Activated CD4-positive, alpha-beta memory T cell treated with anti-CD3 and anti-CD28 coated beads for 36 hours (primary cell): Measurements from ENCODE around the gene PSENEN. TPM values are rescaled to one million over a fixed set of nuclear protein-coding genes. Genes with fewer than 3 reads are reported as not detected.
"Not testable (repeated sequence)": the region's sequence is repeated elsewhere in the genome, so short reads cannot be mapped to it uniquely, and the experiment has no call there.

Experiments used
- CTCF ChIA-PET: fragments of 350-600 bp; sonication (Branson Sonifier 250); formaldehyde crosslinking; loops from one replicate; lab custom pipeline; 2021; ENCODE audit warnings: antibody characterized with exemption, inconsistent platforms; lab: Charles Lee
- POLR2A ChIA-PET: fragments of 350-600 bp; sonication (Branson Sonifier 250); formaldehyde crosslinking; loops from one replicate; lab custom pipeline; 2021; ENCODE audit warnings: antibody characterized with exemption; lab: Charles Lee
- DNase-seq: peaks from one replicate; pipeline ENCODE4 v3.0.0-alpha.2; 2020
- H3K27ac Mint-ChIP-seq: one replicate; pipeline ENCODE4 v1.8.0; 2021; ENCODE audit warnings: mixed read lengths
- H3K27me3 Mint-ChIP-seq: one replicate; pipeline ENCODE4 v1.8.0; 2021; ENCODE audit warnings: mixed read lengths
- H3K36me3 Mint-ChIP-seq: one replicate; pipeline ENCODE4 v1.8.0; 2021; ENCODE audit warnings: mixed read lengths
- H3K4me1 Mint-ChIP-seq: one replicate; pipeline ENCODE4 v1.8.0; 2021; ENCODE audit warnings: low read depth, mixed read lengths
- H3K4me3 Mint-ChIP-seq: one replicate; pipeline ENCODE4 v1.8.0; 2021; ENCODE audit warnings: mild to moderate bottlenecking, mixed read lengths
- H3K9me3 Mint-ChIP-seq: one replicate; pipeline ENCODE4 v1.8.0; 2021; ENCODE audit warnings: mixed read lengths
- intact Hi-C: fragments of 100-400 bp; cut with micrococcal nuclease; formaldehyde crosslinking; loops from one replicate; pipeline ENCODE4 v1.15.1; 2023
- total RNA-seq, 2 experiments: library from RNA; stranded (reverse); gene quantifications; one replicate each; pipeline ENCODE4 v1.2.3, GENCODE V29; 2021

PSENEN gene
- total RNA-seq, 2 experiments from 2014 or later = 46.7 to 47.9 TPM

GRCh38 chr19:35788205-35788960 lies 42.9 kb downstream of the PSENEN start:
- Mint-ChIP-seq H3K4me3 (no peak overlapping the region), H3K36me3 (no peaks in the 10 kb centered on the region)
- CTCF ChIA-PET = no interaction called here

GRCh38 chr19:35789195-35789977 lies 43.9 kb downstream of the PSENEN start:
- Mint-ChIP-seq H3K9me3 (no peaks in the 10 kb centered on the region), H3K4me1 (no peaks in the 10 kb centered on the region), H3K36me3 (no peaks in the 10 kb centered on the region), H3K27ac (no peak overlapping the region), H3K4me3 (no peak overlapping the region), H3K27me3 (no peaks in the 10 kb centered on the region)
- ChIA-PET CTCF (interaction anchor here (0.6 kb wide), 1 partner anchor 23 kb away, joined by 3 read pairs; the partner anchor contains the start of gene PRODH2), POLR2A (no interaction called here)
- intact Hi-C loops = no loop called here
- DNase-seq = no peak

More at GRCh38 chr19:35788205-35788960, 42.9 kb downstream of the PSENEN start:
- H3K27me3 Mint-ChIP-seq = no peaks in the 10 kb centered on the region
- no peaks in the 10 kb centered on the region for H3K9me3 Mint-ChIP-seq
- POLR2A ChIA-PET = no interaction called here
- H3K4me1 Mint-ChIP-seq = no peaks in the 10 kb centered on the region
- no peak overlapping the region for H3K27ac Mint-ChIP-seq
- intact Hi-C loops = no loop called here
- DNase-seq = no peak

GRCh38 chr19:35789978-35790944 lies 44.8 kb downstream of the PSENEN start:
- no peaks in the 10 kb centered on the region for H3K9me3 Mint-ChIP-seq
- intact Hi-C loops = no loop called here
- no peaks in the 10 kb centered on the region for H3K4me1 Mint-ChIP-seq
- DNase-seq = no peak
- no peak overlapping the region for H3K4me3 Mint-ChIP-seq
- H3K36me3 Mint-ChIP-seq = no peaks in the 10 kb centered on the region
- CTCF ChIA-PET = no interaction called here
- H3K27ac Mint-ChIP-seq = no peak overlapping the region
- POLR2A ChIA-PET = interaction anchor here (0.5 to 0.6 kb wide), 2 partner anchors 14 to 28 kb away, joined by 3 to 4 read pairs; no protein-coding TSS in a partner anchor
- H3K27me3 Mint-ChIP-seq = no peaks in the 10 kb centered on the region

GRCh38 chr19:35790981-35791813 lies 45.7 kb downstream of the PSENEN start:
- H3K9me3 Mint-ChIP-seq = no peaks in the 10 kb centered on the region
- peaks cover 5% of the 10 kb centered on the region for H3K27me3 Mint-ChIP-seq
- ChIA-PET POLR2A (no interaction called here), CTCF (no interaction called here)
- H3K4me3 Mint-ChIP-seq = no peak overlapping the region
- DNase-seq = peak; percentile 36
- H3K4me1 Mint-ChIP-seq = no peaks in the 10 kb centered on the region
- H3K27ac Mint-ChIP-seq = no peak overlapping the region
- no peaks in the 10 kb centered on the region for H3K36me3 Mint-ChIP-seq
- intact Hi-C loops = no loop called here

GRCh38 chr19:35791814-35792279 lies 46.4 kb downstream of the PSENEN start:
- peaks cover 11% of the 10 kb centered on the region for H3K27me3 Mint-ChIP-seq
- no peaks in the 10 kb centered on the region for H3K9me3 Mint-ChIP-seq
- ChIA-PET POLR2A (no interaction called here), CTCF (no interaction called here)
- no peaks in the 10 kb centered on the region for H3K36me3 Mint-ChIP-seq
- H3K4me1 Mint-ChIP-seq = no peaks in the 10 kb centered on the region
- intact Hi-C loops = no loop called here
- H3K4me3 Mint-ChIP-seq = no peak overlapping the region
- no peak for DNase-seq
- no peak overlapping the region for H3K27ac Mint-ChIP-seq

GRCh38 chr19:35792312-35792711 lies 46.9 kb downstream of the PSENEN start:
- H3K9me3 Mint-ChIP-seq = no peaks in the 10 kb centered on the region
- POLR2A ChIA-PET = no interaction called here
- H3K4me3 Mint-ChIP-seq = no peak overlapping the region
- intact Hi-C loops = no loop called here
- no peak for DNase-seq
- CTCF ChIA-PET = no interaction called here
- H3K27me3 Mint-ChIP-seq = peaks cover 15% of the 10 kb centered on the region
- H3K27ac Mint-ChIP-seq = no peak overlapping the region
- no peaks in the 10 kb centered on the region for H3K36me3 Mint-ChIP-seq
- H3K4me1 Mint-ChIP-seq = no peaks in the 10 kb centered on the region

- intact Hi-C loops = no loop called here
- H3K36me3 Mint-ChIP-seq = no peaks in the 10 kb centered on the region
- no peaks in the 10 kb centered on the region for H3K4me1 Mint-ChIP-seq
- H3K27ac Mint-ChIP-seq = no peak overlapping the region
- peaks cover 20% of the 10 kb centered on the region for H3K27me3 Mint-ChIP-seq
- ChIA-PET POLR2A (no interaction called here), CTCF (no interaction called here)
- H3K9me3 Mint-ChIP-seq = no peaks in the 10 kb centered on the region
- no peak overlapping the region for H3K4me3 Mint-ChIP-seq
- DNase-seq = no peak
Measured at GRCh38 chr19:35792888-35793287, 47.4 kb downstream of the PSENEN start.

- ChIA-PET CTCF (no interaction called here), POLR2A (no interaction called here)
- H3K27me3 Mint-ChIP-seq = peaks cover 23% of the 10 kb centered on the region
- intact Hi-C loops = no loop called here
- H3K9me3 Mint-ChIP-seq = no peaks in the 10 kb centered on the region
- H3K4me3 Mint-ChIP-seq = no peak overlapping the region
- no peak for DNase-seq
- no peaks in the 10 kb centered on the region for H3K4me1 Mint-ChIP-seq
- H3K36me3 Mint-ChIP-seq = no peaks in the 10 kb centered on the region
- H3K27ac Mint-ChIP-seq = no peak overlapping the region
Measured at GRCh38 chr19:35793381-35794165, 48.1 kb downstream of the PSENEN start.

- H3K27ac Mint-ChIP-seq, H3K4me1 Mint-ChIP-seq, intact Hi-C loops, CTCF ChIA-PET, H3K4me3 Mint-ChIP-seq, DNase-seq, POLR2A ChIA-PET, H3K9me3 Mint-ChIP-seq, H3K36me3 Mint-ChIP-seq: not testable (repeated sequence)
- peaks cover 27% of the 10 kb centered on the region for H3K27me3 Mint-ChIP-seq
Measured at GRCh38 chr19:35795564-35795963, 50.1 kb downstream of the PSENEN start.
